MM.1S (cell line): Measurements from ENCODE around the gene ATXN10.

ENCODE experiments used
- CTCF ChIP-seq: fragments of 300-600 bp; sonication (generic); IDR thresholded peaks from 2 replicates; pipeline ENCODE4 v1.5.1; 2016; ENCODE audit warnings: antibody characterized with exemption, low read length, mixed read lengths
- EZH2 ChIP-seq: fragments of 300-600 bp; sonication (generic); optimal IDR thresholded peaks from 2 replicates; pipeline ENCODE3; 2017; ENCODE audit warnings: low read depth, mild to moderate bottlenecking, antibody characterized with exemption, low read length, mixed read lengths
- EZH2phosphoT487 ChIP-seq: fragments of 300-600 bp; sonication (generic); IDR thresholded peaks from 2 replicates; pipeline ENCODE4 v1.6.1; 2018; ENCODE audit warnings: antibody characterized with exemption, low read length

GRCh38 chr22:45878051-45878781 lies 206.6 kb downstream of the ATXN10 start:
- TF ChIP-seq EZH2 (no peak), CTCF (no peak), EZH2phosphoT487 (no peak)
